ENCODE measurements around the gene RNF123. TPM values are rescaled to one million over a fixed set of nuclear protein-coding genes. Genes with fewer than 3 reads are reported as not detected.

Gene RNF123
- total and polyA plus RNA-seq, 2 donors (not counting 3 experiments of a cell fraction or from before 2014, with no cell fraction given) = 43.4 to 59.3 TPM

- Histone ChIP-seq H3K4me2 (ENCODE audit: insufficient read depth, low read length) (no peak overlapping the region), H3K36me3 (ENCODE audit: control insufficient read depth in 2 of 2, extremely low read depth in 1 of 2, insufficient read depth in 2 of 2, low read length in 2 of 2) (no peaks in the 10 kb centered on the region), H3K27ac (ENCODE audit: insufficient read depth, low read depth, low read length) (no peak overlapping the region), H3K4me3 (replicated peaks in 1 of 3; ENCODE audit: insufficient read depth in 1 of 3, low read depth in 1 of 3, low read length in 3 of 3) (no peak overlapping the region), H3K27me3 (ENCODE audit: control insufficient read depth in 2 of 2, insufficient read depth in 2 of 2, low read length in 2 of 2) (no peaks in the 10 kb centered on the region), H3K4me1 (ENCODE audit: control insufficient read depth, extremely low read depth, insufficient read depth, low read length) (no peaks in the 10 kb centered on the region), H3K9me1 (replicated peaks; ENCODE audit: control insufficient read depth, extremely low read depth, insufficient read depth, low read length) (no peaks in the 10 kb centered on the region), H3K9ac (replicated peaks; ENCODE audit: extremely low read depth, insufficient read depth, low read length) (no peak overlapping the region), H4K20me1 (replicated peaks; ENCODE audit: control insufficient read depth, extremely low read depth, insufficient read depth, low read length) (no peaks in the 10 kb centered on the region), H3K9me3 (replicated peaks; ENCODE audit: control insufficient read depth, insufficient read depth, low read length) (no peaks in the 10 kb centered on the region), H2AFZ (ENCODE audit: low read depth, low read length) (no peak overlapping the region), H3K79me2 (ENCODE audit: control insufficient read depth, insufficient read depth, low read length) (no peaks in the 10 kb centered on the region)
- dilution Hi-C loops (cut with MboI; ENCODE audit: extremely low pct_ligation_motif_present, low sequenced_read_pairs) (no loop called here), intact Hi-C loops (cut with micrococcal nuclease) (no loop called here)
- DNase-seq (ENCODE audit: low read depth, low spot score) = no peak
- ChIA-PET POLR2A (no interaction called here), CTCF (interaction anchor here (0.6 kb wide), 1 partner anchor 148 kb away, joined by 3 read pairs; no protein-coding TSS in a partner anchor)
- no peak for TF ChIP-seq POLR2AphosphoS5 (IDR thresholded peaks at IDR 0.05; ENCODE audit: insufficient read depth, low read depth, low read length)
- no peak for TF ChIP-seq FOS (IDR thresholded peaks at IDR 0.05; ENCODE audit: borderline replicate concordance, insufficient read depth, low read length)
- TF ChIP-seq CTCF (IDR thresholded peaks at IDR 0.05; ENCODE audit: extremely low read depth in 1 of 2, insufficient read depth in 1 of 2, low read depth in 1 of 2, low read length in 2 of 2) = no peak
- no peak for FAIRE-seq
- BruUV-seq (replicated peaks) = no TSS peak
Observed at GRCh38 chr3:49646236-49646635, 43.1 kb upstream of the RNF123 start.

- Histone ChIP-seq H3K4me1 (ENCODE audit: control insufficient read depth, extremely low read depth, insufficient read depth, low read length) (no peaks in the 10 kb centered on the region), H3K36me3 (ENCODE audit: control insufficient read depth in 2 of 2, extremely low read depth in 1 of 2, insufficient read depth in 2 of 2, low read length in 2 of 2) (no peaks in the 10 kb centered on the region), H3K4me3 (replicated peaks in 1 of 3; ENCODE audit: insufficient read depth in 1 of 3, low read depth in 1 of 3, low read length in 3 of 3) (no peak overlapping the region), H3K4me2 (ENCODE audit: insufficient read depth, low read length) (no peak overlapping the region), H3K9me1 (replicated peaks; ENCODE audit: control insufficient read depth, extremely low read depth, insufficient read depth, low read length) (no peaks in the 10 kb centered on the region), H4K20me1 (replicated peaks; ENCODE audit: control insufficient read depth, extremely low read depth, insufficient read depth, low read length) (no peaks in the 10 kb centered on the region), H3K9ac (replicated peaks; ENCODE audit: extremely low read depth, insufficient read depth, low read length) (no peak overlapping the region), H2AFZ (ENCODE audit: low read depth, low read length) (no peak overlapping the region), H3K9me3 (replicated peaks; ENCODE audit: control insufficient read depth, insufficient read depth, low read length) (no peaks in the 10 kb centered on the region), H3K27ac (ENCODE audit: insufficient read depth, low read depth, low read length) (no peak overlapping the region), H3K27me3 (ENCODE audit: control insufficient read depth in 2 of 2, insufficient read depth in 2 of 2, low read length in 2 of 2) (no peaks in the 10 kb centered on the region), H3K79me2 (ENCODE audit: control insufficient read depth, insufficient read depth, low read length) (no peaks in the 10 kb centered on the region)
- DNase-seq (ENCODE audit: low read depth, low spot score) = no peak
- intact Hi-C loops (cut with micrococcal nuclease) (no loop called here), dilution Hi-C loops (cut with MboI; ENCODE audit: extremely low pct_ligation_motif_present, low sequenced_read_pairs) (no loop called here)
- TF ChIP-seq CTCF (IDR thresholded peaks at IDR 0.05; ENCODE audit: extremely low read depth in 1 of 2, insufficient read depth in 1 of 2, low read depth in 1 of 2, low read length in 2 of 2) = no peak
- TF ChIP-seq JUN (IDR thresholded peaks at IDR 0.05; ENCODE audit: borderline replicate concordance, insufficient read depth, insufficient read length, low read depth) = no peak
- no peak for TF ChIP-seq POLR2A (IDR thresholded peaks at IDR 0.05; ENCODE audit: low read depth, low read length)
- TF ChIP-seq FOS (IDR thresholded peaks at IDR 0.05; ENCODE audit: borderline replicate concordance, insufficient read depth, low read length) = no peak
- TF ChIP-seq MYC (IDR thresholded peaks at IDR 0.05; ENCODE audit: low read depth, low read length) = no peak
- no peak for TF ChIP-seq GATA2 (IDR thresholded peaks at IDR 0.05; ENCODE audit: insufficient read depth, insufficient read length, low read depth, low read length)
- TF ChIP-seq MAX (IDR thresholded peaks at IDR 0.05; ENCODE audit: insufficient read depth, insufficient read length) = no peak
- TF ChIP-seq EZH2 (IDR thresholded peaks at IDR 0.05; ENCODE audit: borderline replicate concordance, low read depth, low read length, severe bottlenecking) = no peak
- TF ChIP-seq POLR2AphosphoS5 (IDR thresholded peaks at IDR 0.05; ENCODE audit: insufficient read depth, low read depth, low read length) = no peak
- FAIRE-seq = no peak
- ChIA-PET POLR2A (no interaction called here), CTCF (no interaction called here)
- BruUV-seq (replicated peaks) = no TSS peak
Observed at GRCh38 chr3:49647741-49648140, 41.6 kb upstream of the RNF123 start.
